ENCODE results near the gene MPPED2. TPM values are rescaled to one million over a fixed set of nuclear protein-coding genes. Genes with fewer than 3 reads are reported as not detected.
A peak's percentile ranks its signal among the peaks of the same experiment; 100 is the strongest.

Gene MPPED2
- total and polyA plus RNA-seq, 5 experiments from 2014 or later = 1.4 to 4.9 (median 3.3) TPM; not detected in 2

- peak overlapping the region in 7 of 10 donors; percentile 38 to 82 (median 70) for H3K4me3 Mint-ChIP-seq
- H3K27me3 Mint-ChIP-seq = peaks cover 25 to 54% (median 41%) of the 10 kb centered on the region in 5 donors
- peaks cover 4 to 22% (median 15%) of the 10 kb centered on the region in 4 donors for H3K4me1 Mint-ChIP-seq
- POLR2A ChIA-PET = no interaction called here
- no peaks in the 10 kb centered on the region for H3K36me3 Mint-ChIP-seq
- H3K9me3 Mint-ChIP-seq = peaks cover 0 to 3% (median 0%) of the 10 kb centered on the region in 9 donors
- ATAC-seq (no peak), DNase-seq (no peak)
- H3K27ac Mint-ChIP-seq = peak overlapping the region in 1 of 10 donors; percentile 27
Measured at GRCh38 chr11:30587269-30587812, 1.2 kb upstream of the MPPED2 start.

GRCh38 chr11:30585892-30586250 is 282 bp downstream of the MPPED2 start:
- ATAC-seq (peak in 1 of 2 donors; percentile 41), DNase-seq (peak in 1 of 10 donors; percentile 3)
- Mint-ChIP-seq H3K36me3 (no peaks in the 10 kb centered on the region), H3K4me3 (peak overlapping the region in 7 of 10 donors; percentile 41 to 85 (median 73)), H3K4me1 (peaks cover 4 to 22% (median 15%) of the 10 kb centered on the region in 4 donors), H3K9me3 (peaks cover 0 to 3% (median 0%) of the 10 kb centered on the region in 9 donors), H3K27ac (peak overlapping the region in 1 of 10 donors; percentile 65), H3K27me3 (peaks cover 28 to 53% (median 39%) of the 10 kb centered on the region in 5 donors)
- POLR2A ChIA-PET = no interaction called here

DNA sequence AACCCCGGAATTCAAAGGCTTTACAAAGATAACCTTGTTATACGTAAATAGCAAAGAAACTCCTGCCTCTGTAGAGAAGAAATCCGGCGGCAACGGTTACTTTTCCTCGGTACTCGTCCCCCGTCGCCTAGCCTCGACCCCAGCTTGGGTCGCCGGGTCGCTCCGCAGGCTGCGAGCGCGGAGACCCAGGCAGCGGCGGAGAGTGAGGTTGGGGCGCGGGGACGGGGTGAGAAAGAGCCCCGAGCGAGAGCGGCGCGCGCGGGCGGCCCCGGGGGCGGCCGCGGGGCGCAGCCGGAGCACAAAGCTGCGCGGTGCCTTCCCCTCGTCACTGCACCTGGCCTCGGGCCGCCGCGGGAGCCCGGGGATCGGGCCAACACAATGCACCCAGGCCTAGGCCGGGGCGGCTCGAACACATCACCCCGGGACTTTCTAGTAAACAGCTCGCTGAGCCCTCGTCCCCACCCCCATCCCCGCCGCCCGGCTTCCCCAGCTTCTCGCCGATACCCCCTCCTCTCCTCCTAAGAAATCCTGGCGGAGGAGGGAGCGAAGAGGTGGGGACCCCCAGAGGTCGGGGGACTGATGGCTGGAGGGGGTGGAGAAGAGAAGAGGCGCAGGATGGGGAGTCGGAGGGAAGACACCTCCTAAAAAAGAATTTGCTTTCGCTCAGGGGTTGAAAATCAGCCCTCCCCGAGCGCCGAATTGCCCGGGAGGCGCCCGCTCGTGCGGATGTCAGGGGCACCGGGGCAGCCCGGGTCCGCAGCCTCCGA is 845 bp downstream of the MPPED2 start:
- H3K4me3 Mint-ChIP-seq = peak overlapping the region in 9 of 10 donors; percentile 18 to 77 (median 64)

GRCh38 chr11:30583476-30584280 is 2.5 kb downstream of the MPPED2 start:
- H3K27ac Mint-ChIP-seq = no peak overlapping the region
- DNase-seq (no peak), ATAC-seq (no peak)
- H3K9me3 Mint-ChIP-seq = peaks cover 0 to 3% (median 0%) of the 10 kb centered on the region in 9 donors
- peak overlapping the region in 7 of 10 donors; percentile 4 to 72 (median 34) for H3K4me3 Mint-ChIP-seq
- peaks cover 26 to 52% (median 39%) of the 10 kb centered on the region in 5 donors for H3K27me3 Mint-ChIP-seq
- POLR2A ChIA-PET = no interaction called here
- H3K4me1 Mint-ChIP-seq = peaks cover 4 to 22% (median 15%) of the 10 kb centered on the region in 4 donors
- H3K36me3 Mint-ChIP-seq = no peaks in the 10 kb centered on the region

More for the DNA sequence above, 845 bp downstream of the MPPED2 start:
- H3K4me1 Mint-ChIP-seq = peaks cover 4 to 22% (median 15%) of the 10 kb centered on the region in 4 donors
- H3K27ac Mint-ChIP-seq = peak overlapping the region in 1 of 10 donors; percentile 49
- POLR2A ChIA-PET = no interaction called here
- ATAC-seq (peak; percentile 57 to 61), DNase-seq (peak in 5 of 10 donors; percentile 2 to 61 (median 10))
- H3K27me3 Mint-ChIP-seq = peaks cover 28 to 52% (median 39%) of the 10 kb centered on the region in 5 donors
- peaks cover 0 to 3% (median 0%) of the 10 kb centered on the region in 9 donors for H3K9me3 Mint-ChIP-seq
- no peaks in the 10 kb centered on the region for H3K36me3 Mint-ChIP-seq

- peaks cover 4 to 22% (median 15%) of the 10 kb centered on the region in 4 donors for H3K4me1 Mint-ChIP-seq
- H3K4me3 Mint-ChIP-seq = peak overlapping the region in 1 of 10 donors; percentile 3
- peak overlapping the region in 1 of 10 donors; percentile 7 for H3K27ac Mint-ChIP-seq
- no peak for DNase-seq
- POLR2A ChIA-PET = no interaction called here
- H3K9me3 Mint-ChIP-seq = peaks cover 0 to 3% (median 0%) of the 10 kb centered on the region in 9 donors
- H3K36me3 Mint-ChIP-seq = no peaks in the 10 kb centered on the region
- H3K27me3 Mint-ChIP-seq = peaks cover 23 to 51% (median 34%) of the 10 kb centered on the region in 5 donors
- no peak for ATAC-seq
Measured at GRCh38 chr11:30582726-30583125, 3.4 kb downstream of the MPPED2 start.

- H3K27ac Mint-ChIP-seq = no peak overlapping the region
- DNase-seq (no peak), ATAC-seq (no peak)
- H3K4me1 Mint-ChIP-seq = peaks cover 2 to 16% (median 12%) of the 10 kb centered on the region in 4 donors
- POLR2A ChIA-PET = no interaction called here
- peaks cover 0 to 2% (median 0%) of the 10 kb centered on the region in 9 donors for H3K9me3 Mint-ChIP-seq
- no peaks in the 10 kb centered on the region for H3K36me3 Mint-ChIP-seq
- no peak overlapping the region for H3K4me3 Mint-ChIP-seq
- H3K27me3 Mint-ChIP-seq = peaks cover 16 to 41% (median 26%) of the 10 kb centered on the region in 5 donors
Measured at GRCh38 chr11:30581675-30582074, 4.5 kb downstream of the MPPED2 start.

- Mint-ChIP-seq H3K27ac (no peak overlapping the region), H3K4me3 (no peak overlapping the region), H3K4me1 (peaks cover 2 to 15% (median 12%) of the 10 kb centered on the region in 4 donors), H3K27me3 (peaks cover 16 to 37% (median 25%) of the 10 kb centered on the region in 5 donors), H3K9me3 (peaks cover 0 to 2% (median 0%) of the 10 kb centered on the region in 9 donors), H3K36me3 (no peaks in the 10 kb centered on the region)
- no peak for DNase-seq
- POLR2A ChIA-PET = no interaction called here
- ATAC-seq = no peak
Measured at GRCh38 chr11:30580573-30580972, 5.6 kb downstream of the MPPED2 start.

DNA sequence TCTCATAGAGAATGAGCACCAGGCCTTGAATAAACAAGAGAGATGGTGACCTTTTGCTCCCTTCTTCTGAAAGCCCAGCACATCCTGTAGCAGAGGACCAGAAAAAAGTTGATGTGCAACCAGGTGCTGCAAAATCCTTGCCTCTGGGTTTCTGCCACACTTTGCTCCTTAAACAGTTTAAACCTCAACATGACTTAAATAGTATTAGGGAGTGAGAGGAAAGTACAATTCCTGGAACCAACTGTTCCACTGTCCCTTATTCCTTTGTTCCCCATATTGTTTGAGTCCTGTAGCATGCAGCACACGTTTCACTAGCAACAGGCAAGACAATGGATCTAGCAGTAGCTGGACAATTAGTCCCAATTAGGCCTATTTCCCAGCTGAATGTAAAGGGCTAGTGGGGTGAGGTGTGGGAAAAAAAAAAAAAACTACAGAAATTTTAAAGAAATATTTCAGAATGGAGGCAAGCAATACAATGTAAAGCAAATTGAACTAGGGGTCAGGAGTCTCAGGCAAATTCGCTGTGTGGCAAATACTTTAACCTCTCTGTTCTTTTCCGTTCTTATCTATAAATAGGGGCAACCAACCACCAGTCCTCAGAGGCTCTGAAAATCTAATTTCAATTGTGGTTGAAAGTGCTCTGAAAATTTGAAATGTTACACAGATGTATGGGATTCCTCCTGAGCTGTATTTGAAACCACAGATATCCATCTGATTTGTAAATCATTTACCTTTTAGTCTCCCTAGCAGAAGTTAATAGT is 6.6 kb downstream of the MPPED2 start:
- Mint-ChIP-seq H3K27ac (no peak overlapping the region), H3K4me3 (no peak overlapping the region)

GRCh38 chr11:30578406-30578805 is 7.7 kb downstream of the MPPED2 start:
- ATAC-seq (no peak), DNase-seq (no peak)
- H3K36me3 Mint-ChIP-seq = no peaks in the 10 kb centered on the region
- peaks cover 8 to 19% (median 11%) of the 10 kb centered on the region in 5 donors for H3K27me3 Mint-ChIP-seq
- no peak overlapping the region for H3K4me3 Mint-ChIP-seq
- no peak overlapping the region for H3K27ac Mint-ChIP-seq
- peaks cover 0 to 5% (median 4%) of the 10 kb centered on the region in 4 donors for H3K4me1 Mint-ChIP-seq
- peaks cover 0 to 1% (median 0%) of the 10 kb centered on the region in 9 donors for H3K9me3 Mint-ChIP-seq
- POLR2A ChIA-PET = no interaction called here

More for the DNA sequence above, 6.6 kb downstream of the MPPED2 start:
- POLR2A ChIA-PET = no interaction called here
- peaks cover 2 to 11% (median 8%) of the 10 kb centered on the region in 4 donors for H3K4me1 Mint-ChIP-seq
- H3K36me3 Mint-ChIP-seq = no peaks in the 10 kb centered on the region
- H3K9me3 Mint-ChIP-seq = peaks cover 0 to 2% (median 0%) of the 10 kb centered on the region in 9 donors
- peaks cover 16 to 31% (median 20%) of the 10 kb centered on the region in 5 donors for H3K27me3 Mint-ChIP-seq
- DNase-seq (no peak), ATAC-seq (no peak)

DNA sequence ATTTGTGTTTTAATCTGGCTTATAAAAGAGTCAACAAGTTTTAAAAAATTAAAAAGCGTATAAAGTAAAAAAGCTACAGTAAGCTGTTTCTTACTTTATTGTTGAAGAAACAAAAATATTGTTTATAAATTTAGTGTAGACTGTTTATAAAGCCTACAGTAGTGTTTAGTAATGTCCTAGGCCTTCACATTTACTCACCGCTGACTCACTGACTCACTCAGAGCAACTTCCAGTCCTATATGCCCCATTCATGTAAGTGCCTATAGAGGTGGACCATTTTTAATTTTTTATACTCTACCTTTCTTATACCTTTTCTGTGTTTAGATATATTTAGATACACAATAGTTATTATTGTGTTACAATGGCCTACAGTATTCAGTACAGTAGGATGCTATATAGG is 12.2 kb downstream of the MPPED2 start:
- Mint-ChIP-seq H3K4me1 (no peaks in the 10 kb centered on the region), H3K27me3 (peaks cover 0 to 9% (median 3%) of the 10 kb centered on the region in 5 donors), H3K4me3 (no peak overlapping the region), H3K36me3 (no peaks in the 10 kb centered on the region), H3K27ac (no peak overlapping the region), H3K9me3 (peaks cover 0 to 1% (median 0%) of the 10 kb centered on the region in 9 donors)
- DNase-seq = no peak
- POLR2A ChIA-PET = no interaction called here
- no peak for ATAC-seq

DNA sequence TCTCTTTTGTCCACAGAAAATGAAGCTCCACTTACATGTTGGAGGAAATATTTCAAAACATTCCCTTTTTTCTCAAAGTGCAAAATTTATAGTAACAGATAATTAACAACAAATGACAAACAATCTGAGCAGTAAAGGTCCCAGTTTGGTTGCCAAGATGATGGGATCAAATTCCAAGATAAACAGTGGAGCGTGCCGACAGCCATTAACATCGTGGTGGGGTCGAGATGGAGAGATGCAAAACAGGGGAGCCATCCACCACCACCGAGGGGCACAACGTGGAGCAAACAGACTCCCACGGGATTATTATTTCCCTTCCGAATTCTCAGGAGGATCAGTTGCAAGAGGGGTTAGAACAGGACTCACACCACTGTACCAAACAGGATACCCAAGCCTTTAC is 17.2 kb downstream of the MPPED2 start:
- Mint-ChIP-seq H3K36me3 (no peaks in the 10 kb centered on the region), H3K27me3 (peaks cover 2 to 31% (median 6%) of the 10 kb centered on the region in 5 donors), H3K9me3 (no peaks in the 10 kb centered on the region), H3K27ac (no peak overlapping the region), H3K4me3 (no peak overlapping the region), H3K4me1 (no peaks in the 10 kb centered on the region)
- POLR2A ChIA-PET = no interaction called here
- DNase-seq = no peak
- no peak for ATAC-seq

GRCh38 chr11:30567644-30568043 is 18.5 kb downstream of the MPPED2 start:
- Mint-ChIP-seq H3K27ac (no peak overlapping the region), H3K36me3 (no peaks in the 10 kb centered on the region), H3K27me3 (peaks cover 2 to 41% (median 6%) of the 10 kb centered on the region in 5 donors), H3K9me3 (no peaks in the 10 kb centered on the region), H3K4me3 (no peak overlapping the region), H3K4me1 (no peaks in the 10 kb centered on the region)
- no peak for ATAC-seq
- POLR2A ChIA-PET = no interaction called here
- no peak for DNase-seq

All from naive thymus-derived CD8-positive, alpha-beta T cell (primary cell).